CD4-positive, alpha-beta T cell (primary cell): Measurements from ENCODE around the gene CDC7. TPM values are rescaled to one million over a fixed set of nuclear protein-coding genes. Genes with fewer than 3 reads are reported as not detected.
A peak's percentile ranks its signal among the peaks of the same experiment; 100 is the strongest.

Experiments used
- ATAC-seq: fragments of 200-7000 bp; cut with Tn5 transposase; one replicate; pipeline ENCODE4 v1.10.0; 2022; ENCODE audit warnings: mild to moderate bottlenecking; ENCODE audit not compliant: poor library complexity
- CTCF ChIA-PET: fragments of 350-600 bp; sonication (Branson Sonifier 250); formaldehyde crosslinking; loops from one replicate; lab custom pipeline; 2021; ENCODE audit warnings: antibody characterized with exemption, inconsistent platforms; lab: Charles Lee
- POLR2A ChIA-PET: fragments of 350-600 bp; sonication (Branson Sonifier 250); formaldehyde crosslinking; loops from one replicate; lab custom pipeline; 2021; ENCODE audit warnings: antibody characterized with exemption, inconsistent platforms; lab: Charles Lee
- DNase-seq, 14 experiments: peaks; one replicate each; pipeline ENCODE4 v3.0.0-alpha.2; 2013 to 2020; ENCODE audit warnings: mixed read lengths in 2 of 14
- H3K27ac ChIP-seq, 2 donors: one replicate each; pipeline versions ENCODE4 v1.5.1 to v1.7.0; 2013; ENCODE audit warnings: low read length in 2 of 2, low read depth in 1 of 2, mild to moderate bottlenecking in 1 of 2
- H3K27me3 ChIP-seq, 2 experiments: 1 replicate in 1 of 2; 2 replicates in 1 of 2; pipeline versions ENCODE4 v1.6.1 to v1.7.0; 2013; ENCODE audit warnings: low read length in 2 of 2, control low read depth in 1 of 2, mild to moderate bottlenecking in 1 of 2, moderate library complexity in 1 of 2; ENCODE audit not compliant: insufficient read depth in 2 of 2, control insufficient read depth in 1 of 2
- H3K36me3 ChIP-seq: one replicate; pipeline ENCODE4 v1.6.1; 2013; ENCODE audit warnings: low read length, control low read depth; ENCODE audit not compliant: insufficient read depth
- H3K4me1 ChIP-seq: one replicate; pipeline ENCODE4 v1.6.1; 2013; ENCODE audit warnings: low read length, control low read depth; ENCODE audit not compliant: insufficient read depth
- H3K4me3 ChIP-seq: one replicate; pipeline ENCODE4 v1.5.1; 2013; ENCODE audit warnings: mild to moderate bottlenecking, low read length, moderate library complexity
- H3K9me3 ChIP-seq, 2 experiments: 1 replicate in 1 of 2; 2 replicates in 1 of 2; pipeline versions ENCODE4 v1.6.1 to v1.7.0; 2013; ENCODE audit warnings: low read length in 2 of 2, mild to moderate bottlenecking in 2 of 2, control low read depth in 1 of 2, moderate library complexity in 1 of 2; ENCODE audit not compliant: control insufficient read depth in 1 of 2, insufficient read depth in 1 of 2
- H3K27ac Mint-ChIP-seq: one replicate; pipeline ENCODE4 v1.8.0; 2020; ENCODE audit warnings: mixed read lengths
- H3K27me3 Mint-ChIP-seq: one replicate; pipeline ENCODE4 v1.8.0; 2021; ENCODE audit warnings: mixed read lengths
- H3K36me3 Mint-ChIP-seq: one replicate; pipeline ENCODE4 v1.8.0; 2021; ENCODE audit warnings: low read depth, mixed read lengths
- H3K4me1 Mint-ChIP-seq: one replicate; pipeline ENCODE4 v1.8.0; 2021; ENCODE audit warnings: low read depth, mixed read lengths
- H3K4me3 Mint-ChIP-seq: one replicate; pipeline ENCODE4 v1.8.0; 2020; ENCODE audit warnings: mild to moderate bottlenecking, mixed read lengths
- H3K9me3 Mint-ChIP-seq: one replicate; pipeline ENCODE4 v1.8.0; 2020; ENCODE audit warnings: mixed read lengths
- intact Hi-C, 2 experiments: fragments of 100-400 bp; cut with DNase I in 1 of 2; cut with micrococcal nuclease in 1 of 2; formaldehyde crosslinking; loops; one replicate each; pipeline versions ENCODE4 v1.15.1 to v1.9.0; 2023 to 2025; cut with DNase I, micrococcal nuclease
- total RNA-seq, 174 experiments: library from RNA in 2 of 174; stranded (reverse) in 2 of 174; gene quantifications; one replicate each; pipeline ENCODE4 v1.2.3 and lab custom pipeline; 2021 to 2026
- TF ChIP-seq, protein P1 (sequence below): fragments of 200-600 bp; IDR thresholded peaks from one replicate; pipeline ENCODE4 v1.8.0; 2022; ENCODE audit warnings: antibody characterized with exemption, mild to moderate bottlenecking

The CDC7 gene
- total RNA-seq, 2 experiments from 2014 or later, result 4.2 to 4.8 TPM

DNA sequence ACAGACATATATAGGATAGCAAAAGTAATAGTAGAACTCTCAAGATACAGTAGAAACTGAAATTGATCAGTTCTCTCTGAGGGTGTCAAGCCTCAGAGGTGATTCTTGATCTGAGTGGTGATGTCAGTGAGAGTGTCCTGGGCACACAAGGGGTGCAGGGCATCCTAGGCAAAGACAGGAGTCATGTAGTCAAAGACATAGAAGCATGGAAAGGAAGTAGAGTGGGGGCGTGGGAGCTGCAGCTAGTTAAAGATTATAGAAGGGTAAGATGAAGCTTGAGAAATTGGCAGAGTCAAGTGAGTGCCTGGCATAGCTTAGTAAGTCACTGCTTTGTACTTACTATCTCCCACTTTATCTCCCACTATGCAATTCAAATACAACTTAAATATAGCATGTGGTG lies 22.8 kb downstream of the CDC7 start:
- Histone ChIP-seq H3K27ac (no peak overlapping the region), H3K9me3 (no peaks in the 10 kb centered on the region), H3K27me3 (no peaks in the 10 kb centered on the region), H3K36me3 (no peaks in the 10 kb centered on the region), H3K4me3 (no peak overlapping the region), H3K4me1 (peaks cover 4% of the 10 kb centered on the region)
- DNase-seq, result peak in 1 of 14 experiments; percentile 28
- Mint-ChIP-seq H3K9me3 (no peaks in the 10 kb centered on the region), H3K27me3 (no peaks in the 10 kb centered on the region), H3K36me3 (no peaks in the 10 kb centered on the region), H3K4me1 (peaks cover 8% of the 10 kb centered on the region), H3K4me3 (no peak overlapping the region), H3K27ac (no peak overlapping the region)
- CTCF ChIA-PET, result no interaction called here
- TF ChIP-seq, protein P1, sequence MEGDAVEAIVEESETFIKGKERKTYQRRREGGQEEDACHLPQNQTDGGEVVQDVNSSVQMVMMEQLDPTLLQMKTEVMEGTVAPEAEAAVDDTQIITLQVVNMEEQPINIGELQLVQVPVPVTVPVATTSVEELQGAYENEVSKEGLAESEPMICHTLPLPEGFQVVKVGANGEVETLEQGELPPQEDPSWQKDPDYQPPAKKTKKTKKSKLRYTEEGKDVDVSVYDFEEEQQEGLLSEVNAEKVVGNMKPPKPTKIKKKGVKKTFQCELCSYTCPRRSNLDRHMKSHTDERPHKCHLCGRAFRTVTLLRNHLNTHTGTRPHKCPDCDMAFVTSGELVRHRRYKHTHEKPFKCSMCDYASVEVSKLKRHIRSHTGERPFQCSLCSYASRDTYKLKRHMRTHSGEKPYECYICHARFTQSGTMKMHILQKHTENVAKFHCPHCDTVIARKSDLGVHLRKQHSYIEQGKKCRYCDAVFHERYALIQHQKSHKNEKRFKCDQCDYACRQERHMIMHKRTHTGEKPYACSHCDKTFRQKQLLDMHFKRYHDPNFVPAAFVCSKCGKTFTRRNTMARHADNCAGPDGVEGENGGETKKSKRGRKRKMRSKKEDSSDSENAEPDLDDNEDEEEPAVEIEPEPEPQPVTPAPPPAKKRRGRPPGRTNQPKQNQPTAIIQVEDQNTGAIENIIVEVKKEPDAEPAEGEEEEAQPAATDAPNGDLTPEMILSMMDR, result no peak
- POLR2A ChIA-PET, result interaction anchor here (1.1 kb wide), 1 partner anchor 25 kb away, joined by 6 read pairs; no protein-coding TSS in a partner anchor
- no peak for ATAC-seq
- intact Hi-C loops, result no loop called here

DNA sequence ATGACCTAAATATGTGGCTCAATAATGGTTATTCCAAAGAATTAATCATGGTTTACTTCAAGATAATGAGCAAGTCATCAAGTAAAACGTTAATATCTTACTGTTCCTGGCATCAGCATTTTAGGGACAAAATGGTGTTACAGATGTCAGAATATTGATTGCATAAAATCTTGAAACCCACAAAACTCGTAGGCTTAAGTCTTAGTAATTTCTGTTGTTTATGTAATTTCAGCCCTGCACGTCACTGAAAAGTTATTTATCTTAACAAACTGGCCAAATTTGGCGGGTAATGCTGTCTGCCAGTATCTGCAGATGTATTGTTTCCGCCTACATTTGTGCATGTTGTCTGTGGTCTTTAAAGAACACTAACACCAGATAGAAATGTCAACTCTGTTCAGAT lies 25.8 kb downstream of the CDC7 start:
- TF ChIP-seq, protein P1, result no peak
- DNase-seq (no peak), ATAC-seq (no peak)
- peaks cover 17% of the 10 kb centered on the region for H3K4me1 Mint-ChIP-seq
- Histone ChIP-seq H3K27ac (no peak overlapping the region), H3K27me3 (no peaks in the 10 kb centered on the region), H3K9me3 (no peaks in the 10 kb centered on the region), H3K4me1 (peaks cover 11% of the 10 kb centered on the region), H3K4me3 (no peak overlapping the region), H3K36me3 (no peaks in the 10 kb centered on the region)
- CTCF ChIA-PET, result no interaction called here
- intact Hi-C loops, result no loop called here
- H3K36me3 Mint-ChIP-seq, result no peaks in the 10 kb centered on the region
- POLR2A ChIA-PET, result no interaction called here
- H3K27ac Mint-ChIP-seq, result no peak overlapping the region
- H3K27me3 Mint-ChIP-seq, result no peaks in the 10 kb centered on the region
- no peaks in the 10 kb centered on the region for H3K9me3 Mint-ChIP-seq
- H3K4me3 Mint-ChIP-seq, result no peak overlapping the region

DNA sequence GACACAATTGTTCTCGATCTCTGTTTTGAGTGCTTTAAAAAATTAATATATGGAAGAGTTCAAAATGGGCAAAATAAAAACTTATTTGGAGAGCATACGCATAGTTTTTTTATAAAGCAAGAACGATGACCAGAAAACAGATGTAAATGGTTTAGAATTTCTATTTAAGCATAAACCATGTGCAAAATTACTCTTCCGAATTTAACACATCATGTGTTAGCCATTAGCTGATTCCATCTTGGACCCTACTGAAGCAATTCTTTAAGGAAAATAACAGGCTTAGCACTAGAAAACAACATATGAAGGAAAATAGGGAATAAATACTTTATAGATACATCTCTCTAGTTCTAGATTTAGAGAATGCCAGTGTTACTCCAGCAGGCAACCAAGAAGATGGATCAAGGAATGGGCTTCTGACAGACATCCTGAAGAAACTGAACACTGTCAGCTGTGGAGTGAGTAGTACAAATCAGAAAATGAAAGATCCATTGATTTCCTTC lies 26.7 kb downstream of the CDC7 start:
- Mint-ChIP-seq H3K27me3 (no peaks in the 10 kb centered on the region), H3K27ac (no peak overlapping the region), H3K36me3 (no peaks in the 10 kb centered on the region), H3K4me3 (no peak overlapping the region), H3K9me3 (no peaks in the 10 kb centered on the region), H3K4me1 (peaks cover 20% of the 10 kb centered on the region)
- no peaks in the 10 kb centered on the region for H3K36me3 ChIP-seq
- peaks cover 11% of the 10 kb centered on the region for H3K4me1 ChIP-seq
- H3K4me3 ChIP-seq, result no peak overlapping the region
- ATAC-seq (no peak), DNase-seq (no peak)
- no peaks in the 10 kb centered on the region for H3K27me3 ChIP-seq
- TF ChIP-seq, protein P1, result no peak
- POLR2A ChIA-PET, result no interaction called here
- H3K27ac ChIP-seq, result no peak overlapping the region
- intact Hi-C loops, result no loop called here
- CTCF ChIA-PET, result interaction anchor here (0.5 kb wide), 1 partner anchor 894 kb away, joined by 6 read pairs; no protein-coding TSS in a partner anchor
- H3K9me3 ChIP-seq, result no peaks in the 10 kb centered on the region
